HG03196 (cell line): ENCODE measurements around the gene NOTCH1.

Source experiments
- ATAC-seq: cut with Tn5 transposase; IDR thresholded peaks from one replicate; pipeline ENCODE4 v1.9.1; 2021; ENCODE audit not compliant: unreplicated experiment

Gene NOTCH1

DNA sequence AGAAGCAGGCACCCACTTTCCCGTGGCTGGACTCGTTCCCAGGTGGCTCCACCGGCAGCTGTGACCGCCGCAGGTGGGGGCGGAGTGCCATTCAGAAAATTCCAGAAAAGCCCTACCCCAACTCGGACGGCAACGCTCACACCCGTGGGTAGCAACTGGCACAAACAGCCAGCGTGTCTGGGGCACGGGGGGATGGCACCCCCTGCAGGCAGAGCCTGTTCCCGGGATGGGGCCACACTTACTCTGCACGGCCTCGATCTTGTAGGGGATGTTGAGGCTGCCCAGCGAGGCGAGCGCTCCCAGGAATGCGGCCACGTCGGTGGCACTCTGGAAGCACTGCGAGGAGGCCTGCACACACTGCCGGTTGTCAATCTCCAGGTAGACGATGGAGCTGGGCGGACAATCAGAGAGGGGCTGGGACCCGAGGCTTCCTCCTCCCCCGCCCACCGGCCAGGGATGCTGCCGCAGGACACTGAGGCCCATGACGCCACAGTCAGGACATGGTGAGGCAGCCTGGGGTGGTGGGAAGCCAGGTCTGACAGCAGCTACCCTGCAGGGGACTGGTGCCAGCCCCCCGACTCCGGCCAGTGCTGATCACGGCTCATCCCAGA lies 42.8 kb downstream of the NOTCH1 start:
- no peak for ATAC-seq

- ATAC-seq, result no peak
Measured at GRCh38 chr9:136502196-136502595, 43.7 kb downstream of the NOTCH1 start.

- ATAC-seq, result no peak
Measured at GRCh38 chr9:136501686-136502085, 44.2 kb downstream of the NOTCH1 start.

- no peak for ATAC-seq
Measured at GRCh38 chr9:136499935-136500910, 45.6 kb downstream of the NOTCH1 start.

DNA sequence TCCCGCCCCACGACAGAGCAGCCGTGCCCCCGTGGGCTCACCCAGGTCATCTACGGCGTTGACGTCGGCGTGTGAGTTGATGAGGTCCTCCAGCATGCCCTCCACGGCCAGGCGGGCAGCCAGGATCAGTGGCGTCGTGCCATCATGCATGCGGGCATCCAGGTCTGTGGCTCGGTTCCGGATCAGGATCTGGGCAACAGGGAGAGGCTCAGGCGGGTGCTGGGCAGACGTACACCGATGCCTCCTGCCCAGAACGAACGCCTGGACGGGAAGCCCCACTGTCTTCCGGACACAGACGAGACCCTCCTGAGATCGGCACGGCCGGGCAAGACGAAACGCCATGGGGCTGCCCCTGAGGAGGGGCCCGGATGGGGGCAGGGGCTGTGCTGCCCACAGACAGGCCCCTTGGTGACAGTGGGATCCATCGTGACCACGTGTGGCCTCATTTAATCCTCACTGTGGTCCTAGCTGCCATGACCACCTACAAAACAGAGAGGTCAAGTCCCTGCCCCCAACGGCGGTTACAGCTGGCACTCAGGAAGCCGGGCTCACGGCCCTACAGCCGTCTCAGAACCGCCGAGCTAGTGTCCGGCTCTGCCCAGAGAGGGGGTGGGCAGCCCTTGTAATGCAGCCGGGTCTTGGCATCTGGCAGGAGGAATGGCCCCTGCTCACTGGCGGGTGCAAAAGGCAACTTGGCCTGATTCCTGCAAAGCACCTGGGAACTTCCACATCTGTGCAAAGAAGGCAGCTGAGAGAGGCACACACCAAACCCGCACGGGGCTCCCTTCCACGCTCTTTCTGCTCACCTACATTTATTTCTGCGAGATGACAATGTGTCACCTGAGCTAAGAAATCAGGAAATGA lies 46.5 kb downstream of the NOTCH1 start:
- ATAC-seq, result no peak

- ATAC-seq, result no peak
Measured at GRCh38 chr9:136497916-136498695, 47.7 kb downstream of the NOTCH1 start.

GRCh38 chr9:136496801-136497620 lies 48.8 kb downstream of the NOTCH1 start:
- no peak for ATAC-seq

- ATAC-seq, result no peak
Measured at GRCh38 chr9:136496181-136496580, 49.7 kb downstream of the NOTCH1 start.

GRCh38 chr9:136495238-136495800 lies 50.5 kb downstream of the NOTCH1 start:
- ATAC-seq, result no peak

- no peak for ATAC-seq
Measured at GRCh38 chr9:136494531-136495215, 51.2 kb downstream of the NOTCH1 start.

DNA sequence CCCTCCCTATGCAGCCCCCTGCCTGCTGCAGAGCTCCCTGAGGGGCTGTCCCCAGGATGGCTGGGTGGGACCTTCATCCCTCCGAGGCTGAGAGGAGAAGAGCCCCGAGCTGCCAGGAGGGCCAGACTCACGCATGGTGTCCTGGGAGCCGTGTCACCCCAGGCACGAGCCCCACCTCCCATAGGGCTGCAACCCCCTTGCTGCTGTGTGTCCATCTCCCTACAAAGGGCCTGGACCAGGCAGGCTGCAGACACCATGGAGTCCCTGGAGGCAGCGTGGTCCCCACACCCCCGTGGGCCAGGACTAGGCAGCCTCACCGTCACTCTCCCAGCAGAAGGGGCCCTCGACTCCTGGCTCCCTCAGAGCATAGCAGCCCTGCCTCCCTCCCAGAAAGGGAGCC lies 51.8 kb downstream of the NOTCH1 start:
- no peak for ATAC-seq

- no peak for ATAC-seq
Measured at GRCh38 chr9:136493567-136493971, 52.3 kb downstream of the NOTCH1 start.

- ATAC-seq, result no peak
Measured at GRCh38 chr9:136492978-136493522, 52.8 kb downstream of the NOTCH1 start.

GRCh38 chr9:136489731-136490130 lies 56.1 kb downstream of the NOTCH1 start:
- no peak for ATAC-seq

DNA sequence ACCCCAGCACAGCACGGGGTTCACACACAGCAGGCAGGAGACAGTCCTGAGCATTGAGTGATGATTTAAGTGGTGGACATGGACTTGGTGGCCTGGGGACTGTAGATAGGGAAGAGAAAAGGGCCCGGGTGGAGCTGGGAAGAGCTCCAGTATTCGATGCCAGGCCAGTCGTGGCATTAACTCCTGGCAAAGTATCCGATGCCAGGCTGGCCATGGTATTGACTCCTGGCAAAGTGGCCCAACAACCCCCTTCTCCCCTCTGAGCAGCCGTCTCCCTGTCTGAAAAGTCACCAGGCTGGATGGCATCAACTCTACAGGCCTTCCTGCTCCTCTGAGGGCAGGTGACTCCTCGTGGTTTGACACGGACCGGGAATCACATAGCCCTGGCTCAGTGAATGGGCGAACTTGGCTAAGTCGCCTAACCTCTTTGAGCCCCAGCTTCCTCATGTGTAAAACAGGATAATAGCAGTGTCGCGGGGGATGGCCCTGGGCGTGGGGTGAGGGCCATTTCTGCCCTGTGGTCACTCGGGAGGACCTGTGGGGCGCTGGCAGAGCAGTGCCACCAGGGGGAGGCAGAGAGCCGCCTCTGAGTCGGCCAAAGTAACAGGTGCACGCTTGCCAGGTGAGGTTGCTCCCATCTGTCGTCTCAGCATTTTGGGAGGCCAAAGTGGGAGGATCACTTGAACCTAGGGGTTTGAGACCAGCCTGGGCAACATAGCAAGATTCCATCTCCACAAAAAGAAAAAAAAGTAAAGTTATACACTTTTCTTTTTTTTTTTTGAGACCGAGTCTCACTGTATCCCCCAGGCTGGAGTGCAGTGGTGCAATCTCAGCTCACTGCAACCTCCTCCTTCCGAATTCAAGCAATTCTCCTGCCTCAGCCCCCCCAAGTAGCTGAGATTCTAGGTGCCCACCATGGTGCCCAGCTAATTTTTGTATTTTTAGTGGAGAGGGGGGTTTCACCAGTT lies 57.3 kb downstream of the NOTCH1 start:
- ATAC-seq, result no peak

DNA sequence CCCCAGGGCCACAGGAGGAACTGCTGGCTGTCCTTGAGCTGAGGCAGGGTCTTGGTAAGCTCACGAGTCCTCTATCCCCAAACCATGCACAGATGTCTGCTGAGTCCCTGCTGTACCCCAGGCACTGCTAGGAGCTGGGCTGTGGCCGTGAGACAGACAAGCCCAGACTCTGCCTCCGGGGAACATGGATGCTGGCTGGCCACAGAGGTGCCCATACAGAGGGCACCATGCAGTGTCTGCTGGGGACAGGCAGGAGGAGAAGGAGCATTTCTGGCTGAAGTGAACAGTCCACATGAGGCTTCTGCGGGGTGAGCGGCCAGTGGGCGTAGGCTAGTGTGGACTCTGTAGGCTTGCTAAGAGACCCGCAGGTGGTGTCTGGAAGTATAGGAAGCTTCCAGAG lies 58.2 kb downstream of the NOTCH1 start:
- no peak for ATAC-seq

GRCh38 chr9:136486823-136487620 lies 58.8 kb downstream of the NOTCH1 start:
- ATAC-seq, result no peak
